ENCODE data around the gene PRKCH.

Gene PRKCH

GRCh38 chr14:61321385-61322010, at the start of gene PRKCH:
Gene PRKCH, plus strand, starts transcription at chr14:61321579. Its CDS starts 523 bp downstream, at chr14:61322102.
- no peaks in the 10 kb centered on the region for H3K9me3 ChIP-seq (ENCODE audit: control insufficient read depth in 1 of 2, low read length in 2 of 2)
- no peak within 1 kb of the TSS for H3K27ac ChIP-seq (ENCODE audit: low read length)
- H3K27me3 ChIP-seq (ENCODE audit: low read depth, low read length) = peaks cover 15% of the 10 kb centered on the region

DNA sequence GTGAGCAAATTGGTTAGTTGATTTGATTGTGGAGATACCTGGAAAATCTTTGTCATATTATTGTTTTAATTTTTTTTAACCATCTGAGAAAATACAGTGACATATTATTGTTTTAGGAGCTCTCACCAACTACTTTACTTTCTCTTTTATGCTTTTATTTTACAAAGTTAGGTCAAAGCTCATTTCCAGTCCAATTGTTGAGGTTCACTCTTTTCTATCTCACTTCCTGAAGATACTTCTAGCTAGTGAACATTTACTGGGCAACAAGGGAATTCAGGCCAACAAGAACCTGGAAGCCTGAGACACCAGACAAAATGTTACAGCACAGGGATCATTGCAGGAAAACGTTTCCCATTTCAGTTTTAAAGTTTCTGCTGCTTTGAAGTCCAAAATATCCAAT, 44.1 kb upstream of the PRKCH start:
- H3K36me3 ChIP-seq (ENCODE audit: control insufficient read depth in 1 of 2, insufficient read depth in 2 of 2, low read length in 2 of 2) = no peaks in the 10 kb centered on the region
- peaks cover 0 to 13% of the 10 kb centered on the region in 2 donors for H3K4me1 ChIP-seq (ENCODE audit: control insufficient read depth in 1 of 2, insufficient read depth in 2 of 2, low read length in 2 of 2)
- H3K27me3 ChIP-seq (ENCODE audit: low read depth, low read length) = no peaks in the 10 kb centered on the region
- peak overlapping the region in 1 of 2 donors; percentile 19 for H3K4me3 ChIP-seq (ENCODE audit: low read depth in 1 of 2, low read length in 2 of 2)
- no peaks in the 10 kb centered on the region for H3K9me3 ChIP-seq (ENCODE audit: control insufficient read depth in 1 of 2, low read length in 2 of 2)
- peak overlapping the region; percentile 58 for H3K27ac ChIP-seq (ENCODE audit: low read length)

More at GRCh38 chr14:61321385-61322010, at the start of gene PRKCH:
- Histone ChIP-seq H3K4me1 (ENCODE audit: control insufficient read depth in 1 of 2, insufficient read depth in 2 of 2, low read length in 2 of 2) (peaks cover 0 to 16% of the 10 kb centered on the region in 2 donors), H3K36me3 (ENCODE audit: control insufficient read depth in 1 of 2, insufficient read depth in 2 of 2, low read length in 2 of 2) (no peaks in the 10 kb centered on the region), H3K4me3 (ENCODE audit: low read depth in 1 of 2, low read length in 2 of 2) (peak within 1 kb of the TSS; percentile 60 to 70)

- H3K4me3 ChIP-seq (ENCODE audit: low read depth in 1 of 2, low read length in 2 of 2) = peak overlapping the region in 1 of 2 donors; percentile 19
- H3K27ac ChIP-seq (ENCODE audit: low read length) = peak overlapping the region; percentile 58
- H3K36me3 ChIP-seq (ENCODE audit: control insufficient read depth in 1 of 2, insufficient read depth in 2 of 2, low read length in 2 of 2) = no peaks in the 10 kb centered on the region
- no peaks in the 10 kb centered on the region for H3K27me3 ChIP-seq (ENCODE audit: low read depth, low read length)
- no peaks in the 10 kb centered on the region for H3K9me3 ChIP-seq (ENCODE audit: control insufficient read depth in 1 of 2, low read length in 2 of 2)
- peaks cover 0 to 13% of the 10 kb centered on the region in 2 donors for H3K4me1 ChIP-seq (ENCODE audit: control insufficient read depth in 1 of 2, insufficient read depth in 2 of 2, low read length in 2 of 2)
Observed at GRCh38 chr14:61277784-61278183, 43.6 kb upstream of the PRKCH start.

GRCh38 chr14:61279082-61279481, 42.3 kb upstream of the PRKCH start:
- Histone ChIP-seq H3K9me3 (ENCODE audit: control insufficient read depth in 1 of 2, low read length in 2 of 2) (no peaks in the 10 kb centered on the region), H3K4me1 (ENCODE audit: control insufficient read depth in 1 of 2, insufficient read depth in 2 of 2, low read length in 2 of 2) (peaks cover 0 to 13% of the 10 kb centered on the region in 2 donors), H3K27ac (ENCODE audit: low read length) (peak overlapping the region; percentile 33), H3K4me3 (ENCODE audit: low read depth in 1 of 2, low read length in 2 of 2) (peak overlapping the region in 1 of 2 donors; percentile 43), H3K36me3 (ENCODE audit: control insufficient read depth in 1 of 2, insufficient read depth in 2 of 2, low read length in 2 of 2) (no peaks in the 10 kb centered on the region), H3K27me3 (ENCODE audit: low read depth, low read length) (no peaks in the 10 kb centered on the region)

DNA sequence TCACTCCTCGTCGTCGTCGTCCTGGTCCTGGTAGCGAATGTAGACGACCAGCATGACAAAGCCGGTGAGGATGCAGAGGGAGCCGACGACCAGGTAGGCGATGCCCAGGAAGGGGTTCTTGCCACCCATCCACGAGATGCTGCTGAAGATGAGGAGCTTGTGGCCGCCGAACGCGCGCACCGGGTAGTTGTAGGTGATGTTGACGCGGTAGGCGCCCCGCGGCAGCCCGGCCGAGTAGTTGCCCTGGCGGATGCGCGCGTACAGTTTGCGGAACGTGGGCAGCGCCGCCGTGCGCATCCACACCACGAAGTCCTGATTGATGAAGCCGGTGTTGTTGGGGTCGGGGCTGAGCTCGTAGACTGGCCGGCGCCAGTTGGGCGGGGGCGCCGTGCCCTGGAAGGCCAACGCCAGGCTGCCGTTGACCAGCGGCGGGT, 41.3 kb upstream of the PRKCH start:
- peak overlapping the region; percentile 73 for H3K27ac ChIP-seq (ENCODE audit: low read length)
- no peaks in the 10 kb centered on the region for H3K36me3 ChIP-seq (ENCODE audit: control insufficient read depth in 1 of 2, insufficient read depth in 2 of 2, low read length in 2 of 2)
- peak overlapping the region; percentile 43 to 70 for H3K4me3 ChIP-seq (ENCODE audit: low read depth in 1 of 2, low read length in 2 of 2)
- H3K4me1 ChIP-seq (ENCODE audit: control insufficient read depth in 1 of 2, insufficient read depth in 2 of 2, low read length in 2 of 2) = peaks cover 0 to 13% of the 10 kb centered on the region in 2 donors
- H3K9me3 ChIP-seq (ENCODE audit: control insufficient read depth in 1 of 2, low read length in 2 of 2) = no peaks in the 10 kb centered on the region
- no peaks in the 10 kb centered on the region for H3K27me3 ChIP-seq (ENCODE audit: low read depth, low read length)

DNA sequence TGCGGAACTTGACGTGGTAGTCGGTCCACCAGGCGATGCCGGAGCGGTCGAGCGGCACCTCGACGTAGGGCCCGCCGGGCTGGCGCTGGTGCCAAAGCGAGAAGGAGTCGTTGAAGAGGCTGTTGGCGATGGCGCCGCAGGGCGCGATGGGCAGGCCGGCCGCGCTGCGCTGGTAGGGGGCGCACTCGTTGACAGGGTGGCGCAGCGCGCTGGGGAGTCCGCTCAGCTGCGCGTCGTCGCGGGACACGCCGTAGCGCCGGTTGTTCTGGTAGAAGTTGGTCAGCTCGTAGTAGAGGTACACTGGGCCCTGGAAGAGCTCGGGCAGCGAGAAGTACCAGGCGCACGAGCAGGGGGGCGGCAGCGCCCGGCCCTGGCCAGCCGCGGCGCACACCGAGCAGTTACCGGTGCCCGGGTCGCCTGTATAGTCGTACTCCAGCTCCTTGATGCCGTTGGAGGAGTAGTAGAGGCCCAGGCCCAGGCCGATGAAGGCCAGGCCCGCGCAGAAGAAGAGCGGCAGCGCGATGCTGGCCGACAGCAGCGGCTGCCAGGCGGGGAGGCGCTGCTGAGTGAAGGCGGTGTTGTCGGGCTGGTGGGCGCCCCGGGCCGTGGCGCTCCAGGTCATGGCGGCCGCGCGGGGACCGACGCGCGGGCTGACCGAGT, 40.7 kb upstream of the PRKCH start:
- Histone ChIP-seq H3K4me3 (ENCODE audit: low read depth in 1 of 2, low read length in 2 of 2) (peak overlapping the region; percentile 43 to 70), H3K36me3 (ENCODE audit: control insufficient read depth in 1 of 2, insufficient read depth in 2 of 2, low read length in 2 of 2) (no peaks in the 10 kb centered on the region), H3K27me3 (ENCODE audit: low read depth, low read length) (no peaks in the 10 kb centered on the region), H3K9me3 (ENCODE audit: control insufficient read depth in 1 of 2, low read length in 2 of 2) (no peaks in the 10 kb centered on the region), H3K27ac (ENCODE audit: low read length) (peak overlapping the region; percentile 73), H3K4me1 (ENCODE audit: control insufficient read depth in 1 of 2, insufficient read depth in 2 of 2, low read length in 2 of 2) (peaks cover 0 to 13% of the 10 kb centered on the region in 2 donors)

- H3K27me3 ChIP-seq (ENCODE audit: low read depth, low read length) = no peaks in the 10 kb centered on the region
- peak within 1 kb of the TSS; percentile 73 for H3K27ac ChIP-seq (ENCODE audit: low read length)
- peaks cover 0 to 13% of the 10 kb centered on the region in 2 donors for H3K4me1 ChIP-seq (ENCODE audit: control insufficient read depth in 1 of 2, insufficient read depth in 2 of 2, low read length in 2 of 2)
- no peaks in the 10 kb centered on the region for H3K36me3 ChIP-seq (ENCODE audit: control insufficient read depth in 1 of 2, insufficient read depth in 2 of 2, low read length in 2 of 2)
- no peaks in the 10 kb centered on the region for H3K9me3 ChIP-seq (ENCODE audit: control insufficient read depth in 1 of 2, low read length in 2 of 2)
- H3K4me3 ChIP-seq (ENCODE audit: low read depth in 1 of 2, low read length in 2 of 2) = peak within 1 kb of the TSS; percentile 43 to 70
Observed at GRCh38 chr14:61281186-61281947, 40.0 kb upstream of the PRKCH start, which contains the start of gene TMEM30B. Gene TMEM30B, minus strand, starts transcription at chr14:61281338. Its CDS starts 191 bp downstream, at chr14:61281147.

DNA sequence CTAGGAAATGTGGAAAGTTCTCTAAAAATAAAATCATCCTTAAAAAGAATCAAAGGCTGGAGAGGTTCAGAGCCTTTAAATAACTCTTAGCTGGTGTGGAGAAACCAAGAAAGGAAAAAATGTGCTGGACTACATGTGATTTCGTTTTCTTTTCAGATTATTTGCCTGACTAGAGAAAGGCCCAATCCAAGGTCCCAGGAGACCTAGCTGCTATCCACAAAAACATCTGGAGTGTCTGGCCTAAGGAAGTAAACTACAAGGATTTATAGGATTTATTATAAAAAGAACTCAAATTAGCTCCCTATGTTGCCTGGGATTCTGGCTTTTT, 39.5 kb upstream of the PRKCH start:
- Histone ChIP-seq H3K36me3 (ENCODE audit: control insufficient read depth in 1 of 2, insufficient read depth in 2 of 2, low read length in 2 of 2) (no peaks in the 10 kb centered on the region), H3K27me3 (ENCODE audit: low read depth, low read length) (no peaks in the 10 kb centered on the region), H3K27ac (ENCODE audit: low read length) (peak overlapping the region; percentile 67), H3K9me3 (ENCODE audit: control insufficient read depth in 1 of 2, low read length in 2 of 2) (no peaks in the 10 kb centered on the region), H3K4me3 (ENCODE audit: low read depth in 1 of 2, low read length in 2 of 2) (no peak overlapping the region), H3K4me1 (ENCODE audit: control insufficient read depth in 1 of 2, insufficient read depth in 2 of 2, low read length in 2 of 2) (peaks cover 0 to 13% of the 10 kb centered on the region in 2 donors)

- Histone ChIP-seq H3K4me3 (ENCODE audit: low read depth in 1 of 2, low read length in 2 of 2) (no peak overlapping the region), H3K9me3 (ENCODE audit: control insufficient read depth in 1 of 2, low read length in 2 of 2) (no peaks in the 10 kb centered on the region), H3K4me1 (ENCODE audit: control insufficient read depth in 1 of 2, insufficient read depth in 2 of 2, low read length in 2 of 2) (peaks cover 0 to 13% of the 10 kb centered on the region in 2 donors), H3K36me3 (ENCODE audit: control insufficient read depth in 1 of 2, insufficient read depth in 2 of 2, low read length in 2 of 2) (no peaks in the 10 kb centered on the region), H3K27me3 (ENCODE audit: low read depth, low read length) (no peaks in the 10 kb centered on the region), H3K27ac (ENCODE audit: low read length) (no peak overlapping the region)
Observed at GRCh38 chr14:61282746-61283145, 38.6 kb upstream of the PRKCH start.

DNA sequence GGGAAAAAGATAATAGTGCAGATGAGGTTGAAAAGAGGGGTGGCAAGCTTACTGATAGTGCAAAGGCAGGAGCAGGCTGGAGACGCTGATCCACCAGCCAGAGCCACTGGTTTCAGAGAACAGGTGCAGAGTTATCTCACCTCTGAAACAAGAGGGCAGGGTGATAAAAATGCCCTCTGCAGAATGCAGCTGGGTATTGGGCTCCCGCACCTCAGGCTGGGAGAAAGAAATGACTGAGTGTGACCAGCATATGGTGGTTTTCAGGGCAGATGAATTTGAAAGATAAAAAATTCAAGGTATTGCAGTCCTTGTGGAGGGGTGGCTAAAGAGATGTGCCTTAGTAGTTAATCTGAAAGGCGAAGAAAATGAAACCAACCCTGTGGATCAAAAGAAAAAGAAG, 37.4 kb upstream of the PRKCH start:
- no peaks in the 10 kb centered on the region for H3K27me3 ChIP-seq (ENCODE audit: low read depth, low read length)
- H3K36me3 ChIP-seq (ENCODE audit: control insufficient read depth in 1 of 2, insufficient read depth in 2 of 2, low read length in 2 of 2) = no peaks in the 10 kb centered on the region
- H3K27ac ChIP-seq (ENCODE audit: low read length) = no peak overlapping the region
- peaks cover 0 to 13% of the 10 kb centered on the region in 2 donors for H3K4me1 ChIP-seq (ENCODE audit: control insufficient read depth in 1 of 2, insufficient read depth in 2 of 2, low read length in 2 of 2)
- no peak overlapping the region for H3K4me3 ChIP-seq (ENCODE audit: low read depth in 1 of 2, low read length in 2 of 2)
- no peaks in the 10 kb centered on the region for H3K9me3 ChIP-seq (ENCODE audit: control insufficient read depth in 1 of 2, low read length in 2 of 2)

DNA sequence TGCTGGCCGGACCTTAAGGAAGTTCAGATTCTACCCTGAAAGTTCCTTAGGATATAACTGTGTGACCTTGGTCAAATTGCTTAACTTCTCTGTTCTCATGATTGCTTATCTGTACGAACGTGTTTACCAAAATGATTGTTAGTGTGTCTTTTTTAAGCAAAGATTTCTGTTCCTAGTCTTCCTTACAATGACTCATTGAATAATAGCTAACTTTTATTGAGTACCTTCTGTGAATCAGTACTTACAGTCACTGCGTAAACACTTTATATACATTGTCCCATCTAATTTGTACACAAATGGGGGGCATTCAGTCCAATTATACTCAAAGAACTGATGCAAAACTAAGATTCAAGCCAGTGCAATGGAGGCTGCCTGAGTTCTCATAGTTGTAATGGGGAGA, 36.0 kb upstream of the PRKCH start:
- Histone ChIP-seq H3K27me3 (ENCODE audit: low read depth, low read length) (no peaks in the 10 kb centered on the region), H3K36me3 (ENCODE audit: control insufficient read depth in 1 of 2, insufficient read depth in 2 of 2, low read length in 2 of 2) (no peaks in the 10 kb centered on the region), H3K4me1 (ENCODE audit: control insufficient read depth in 1 of 2, insufficient read depth in 2 of 2, low read length in 2 of 2) (peaks cover 0 to 9% of the 10 kb centered on the region in 2 donors), H3K4me3 (ENCODE audit: low read depth in 1 of 2, low read length in 2 of 2) (no peak overlapping the region), H3K27ac (ENCODE audit: low read length) (no peak overlapping the region), H3K9me3 (ENCODE audit: control insufficient read depth in 1 of 2, low read length in 2 of 2) (no peaks in the 10 kb centered on the region)

All from muscle layer of duodenum (tissue), 2 donors.